ENCODE data around the gene TIAM1.

TIAM1 gene

GRCh38 chr21:31354122-31354521 lies 10.1 kb upstream of the TIAM1 start:
- DNase-seq (ENCODE audit: low read depth in 2 of 2) = no peak

DNA sequence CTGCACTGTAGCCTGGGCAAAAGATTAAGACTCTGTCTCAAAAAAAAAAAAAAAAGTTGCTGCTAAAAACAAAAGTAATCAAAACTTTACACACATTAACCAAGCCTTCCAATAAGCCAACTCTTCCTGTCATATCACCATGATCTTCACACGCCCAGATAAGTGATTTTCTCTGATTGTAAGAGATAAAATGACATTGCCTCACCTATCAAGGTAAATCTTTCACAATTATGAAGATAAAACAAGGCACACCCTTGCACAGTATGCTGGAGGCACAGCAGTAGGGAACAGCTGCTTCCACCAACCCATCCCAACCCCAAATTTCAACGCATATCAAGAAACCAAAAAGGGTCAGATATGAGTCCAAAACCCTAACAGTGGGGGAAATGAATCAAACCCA lies 8.8 kb upstream of the TIAM1 start:
- DNase-seq (ENCODE audit: low read depth in 2 of 2) = no peak

DNA sequence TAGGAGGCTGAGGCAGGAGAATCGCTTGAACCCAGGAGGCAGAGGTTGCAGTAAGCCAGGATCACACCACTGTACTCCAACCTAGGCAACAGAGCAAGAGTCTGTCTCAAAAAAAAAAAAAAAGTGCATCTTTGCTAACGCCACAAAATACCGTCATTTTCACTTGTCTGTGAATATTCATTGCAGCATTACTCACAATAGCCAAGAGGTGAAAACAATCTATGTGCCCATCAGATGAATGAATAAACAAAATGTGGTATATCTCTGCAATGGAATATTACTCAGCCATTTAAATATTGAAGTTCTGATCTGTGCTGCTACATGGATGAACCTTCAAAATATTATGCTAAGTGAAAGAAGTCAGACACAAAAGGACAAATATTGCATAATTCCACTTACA lies 7.9 kb upstream of the TIAM1 start:
- no peak for DNase-seq (ENCODE audit: low read depth in 2 of 2)

- no peak for DNase-seq (ENCODE audit: low read depth in 2 of 2)
Observed at GRCh38 chr21:31351438-31351837, 7.4 kb upstream of the TIAM1 start.

DNA sequence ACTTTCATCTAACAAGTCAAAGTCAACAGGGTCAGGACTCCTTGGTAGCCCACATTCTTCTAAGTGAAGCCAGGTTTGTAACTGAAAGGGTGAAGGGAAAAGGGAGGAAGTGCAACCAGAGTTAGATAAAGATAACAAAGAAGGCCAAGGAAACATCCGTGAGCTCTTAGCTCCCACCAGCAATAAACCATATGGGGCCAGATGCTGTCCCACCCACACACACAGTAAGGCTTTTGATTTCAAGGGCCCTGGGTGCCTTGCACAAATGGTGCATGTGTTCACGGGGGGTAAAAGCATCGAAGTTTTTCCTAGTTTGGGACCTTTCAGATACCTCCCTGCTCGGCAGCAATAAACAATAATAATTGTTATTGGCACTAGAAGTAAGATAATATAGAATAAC lies 5.1 kb upstream of the TIAM1 start:
- no peak for DNase-seq (ENCODE audit: low read depth in 2 of 2)

- no peak for DNase-seq (ENCODE audit: low read depth in 2 of 2)
Observed at GRCh38 chr21:31348188-31348587, 4.1 kb upstream of the TIAM1 start.

DNA sequence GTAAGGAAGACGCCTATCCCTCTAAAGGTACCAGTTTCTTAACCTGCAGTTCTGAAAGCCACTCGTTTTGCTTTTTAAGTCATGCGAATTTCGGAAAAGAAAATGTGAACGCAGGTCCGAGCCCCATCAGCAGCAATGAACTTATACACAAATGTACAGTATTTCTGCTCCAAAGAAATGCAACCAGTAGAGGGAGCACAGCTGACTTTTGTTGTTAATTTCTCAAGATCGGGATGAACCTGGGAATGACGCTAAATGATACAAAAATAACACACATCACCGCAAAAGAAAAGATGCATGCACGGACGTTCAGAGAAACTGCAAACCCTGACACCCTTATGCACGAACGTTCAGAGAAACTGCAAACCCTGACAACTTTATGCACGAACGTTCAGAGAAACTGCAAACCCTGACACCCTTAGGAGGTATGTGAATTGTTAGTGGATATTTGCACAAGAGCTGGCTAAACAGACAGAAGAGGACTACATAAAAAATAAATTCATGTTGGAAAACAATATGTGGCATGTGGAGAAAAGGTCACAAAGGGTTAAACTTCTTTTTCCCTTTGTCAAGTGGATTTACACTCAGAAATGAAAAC lies 3.5 kb upstream of the TIAM1 start:
- no peak for DNase-seq (ENCODE audit: low read depth in 2 of 2)

GRCh38 chr21:31346256-31346821 lies 2.3 kb upstream of the TIAM1 start:
- no peak for DNase-seq (ENCODE audit: low read depth in 2 of 2)

DNA sequence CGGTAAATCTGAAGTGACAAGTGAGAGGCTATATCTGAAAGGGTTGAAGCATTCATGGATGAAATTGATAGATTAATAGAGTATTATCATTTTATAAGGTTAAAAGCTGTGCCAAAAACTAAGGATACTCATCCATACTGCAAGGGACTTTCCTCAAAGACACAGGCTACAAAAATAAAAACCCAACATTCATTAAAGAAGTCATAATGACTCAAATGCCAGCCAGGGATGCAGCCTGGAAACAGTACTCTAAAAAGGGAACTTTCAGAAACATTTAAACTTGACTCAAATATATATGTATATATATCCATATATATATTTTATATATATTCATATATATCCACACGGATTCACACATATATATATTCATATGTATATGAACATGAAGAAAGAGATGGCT lies 1.1 kb upstream of the TIAM1 start:
- no peak for DNase-seq (ENCODE audit: low read depth in 2 of 2)

- DNase-seq (ENCODE audit: low read depth in 2 of 2) = no peak
Observed at GRCh38 chr21:31343030-31343510, 991 bp downstream of the TIAM1 start.

- DNase-seq (ENCODE audit: low read depth in 2 of 2) = no peak
Observed at GRCh38 chr21:31342348-31342747, 1.7 kb downstream of the TIAM1 start.

DNA sequence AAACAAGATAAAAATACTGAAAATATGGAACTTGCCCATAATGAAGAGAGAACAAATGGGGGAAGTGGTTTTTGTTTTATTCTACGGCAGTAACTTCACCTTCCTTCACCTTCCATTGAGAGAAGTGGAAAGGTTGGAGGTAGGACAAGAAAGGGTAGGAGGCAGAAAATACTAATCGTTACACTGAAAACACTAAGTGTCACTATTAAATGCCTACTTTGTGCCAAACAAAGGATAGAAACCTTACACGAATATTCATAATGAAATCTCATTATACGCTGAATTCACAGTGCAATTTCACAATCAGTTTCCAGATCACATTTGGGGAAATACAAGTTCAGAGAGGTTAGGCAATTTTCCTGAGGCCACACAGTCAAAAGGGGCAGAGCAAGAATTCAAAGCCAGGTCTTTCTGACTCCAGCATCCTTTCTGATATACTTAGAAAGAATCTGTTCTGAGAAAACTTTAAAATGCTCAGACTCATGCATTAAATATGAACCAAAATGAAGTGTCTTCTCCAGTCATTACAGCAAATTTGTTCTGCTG lies 3.0 kb downstream of the TIAM1 start:
- no peak for DNase-seq (ENCODE audit: low read depth in 2 of 2)

DNA sequence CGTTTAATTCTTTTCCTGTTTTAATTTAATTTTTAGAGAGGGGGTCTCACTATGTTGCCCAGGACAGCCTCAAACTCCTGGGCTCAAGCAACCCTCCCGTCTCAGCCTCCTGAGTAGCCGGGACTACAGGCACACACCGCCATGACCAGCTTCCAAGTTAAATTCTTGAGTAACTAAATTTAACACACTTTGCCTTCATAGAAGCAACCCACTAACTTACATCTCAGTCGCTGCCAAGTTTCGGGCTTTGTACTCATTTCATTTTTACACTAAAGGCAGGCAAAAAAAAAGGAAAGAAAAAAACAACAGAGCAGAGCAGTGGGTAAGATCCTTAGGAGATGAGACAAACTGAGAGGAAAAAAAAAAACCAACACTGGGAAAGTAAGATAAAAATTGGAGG lies 3.5 kb downstream of the TIAM1 start:
- DNase-seq (ENCODE audit: low read depth in 2 of 2) = no peak

DNA sequence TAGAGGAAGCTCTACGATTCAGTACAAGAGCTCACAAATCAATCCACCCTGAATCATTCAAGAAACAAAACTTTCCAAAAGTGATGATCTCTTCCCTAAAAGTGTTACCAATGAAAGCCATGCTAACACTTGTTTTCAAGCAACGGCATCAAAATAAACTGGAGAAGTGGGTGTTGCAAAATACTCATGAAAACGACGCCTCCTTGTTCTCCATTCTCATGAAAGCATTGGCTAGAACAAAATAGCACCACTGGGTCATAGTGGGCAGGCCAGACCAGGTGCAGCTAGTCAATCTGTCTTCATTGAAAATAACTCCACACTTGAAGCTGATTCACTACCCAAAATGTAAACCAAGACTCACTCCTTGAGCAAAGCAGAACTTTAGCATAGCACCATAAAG lies 4.3 kb downstream of the TIAM1 start:
- no peak for DNase-seq (ENCODE audit: low read depth in 2 of 2)

DNA sequence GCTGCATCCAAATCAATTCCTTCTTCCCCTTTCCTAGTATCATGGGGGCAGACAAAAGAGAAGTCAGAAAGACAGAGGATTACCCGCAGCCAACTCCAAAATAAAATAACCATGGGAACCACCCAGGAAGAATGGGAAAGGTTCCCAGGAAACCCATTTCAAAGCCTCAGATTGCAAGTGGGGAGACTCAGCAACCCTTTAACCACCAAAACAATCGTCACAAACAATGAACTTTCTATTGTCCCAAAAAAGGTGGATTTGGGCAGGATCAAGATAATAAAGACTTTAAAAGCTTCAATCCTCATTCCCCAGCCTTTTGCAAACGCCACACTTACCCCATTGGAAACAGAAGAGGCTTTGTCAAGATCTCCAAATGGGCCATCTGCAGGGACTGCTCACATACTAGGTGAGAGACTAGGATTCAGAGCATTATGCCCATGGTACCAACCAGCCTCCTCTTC lies 5.1 kb downstream of the TIAM1 start:
- no peak for DNase-seq (ENCODE audit: low read depth in 2 of 2)

GRCh38 chr21:31337996-31338907 lies 5.8 kb downstream of the TIAM1 start:
- no peak for DNase-seq (ENCODE audit: low read depth in 2 of 2)

- DNase-seq (ENCODE audit: low read depth in 2 of 2) = no peak
Observed at GRCh38 chr21:31337086-31337485, 7.0 kb downstream of the TIAM1 start.

GRCh38 chr21:31336739-31337040 lies 7.4 kb downstream of the TIAM1 start:
- no peak for DNase-seq (ENCODE audit: low read depth in 2 of 2)

DNA sequence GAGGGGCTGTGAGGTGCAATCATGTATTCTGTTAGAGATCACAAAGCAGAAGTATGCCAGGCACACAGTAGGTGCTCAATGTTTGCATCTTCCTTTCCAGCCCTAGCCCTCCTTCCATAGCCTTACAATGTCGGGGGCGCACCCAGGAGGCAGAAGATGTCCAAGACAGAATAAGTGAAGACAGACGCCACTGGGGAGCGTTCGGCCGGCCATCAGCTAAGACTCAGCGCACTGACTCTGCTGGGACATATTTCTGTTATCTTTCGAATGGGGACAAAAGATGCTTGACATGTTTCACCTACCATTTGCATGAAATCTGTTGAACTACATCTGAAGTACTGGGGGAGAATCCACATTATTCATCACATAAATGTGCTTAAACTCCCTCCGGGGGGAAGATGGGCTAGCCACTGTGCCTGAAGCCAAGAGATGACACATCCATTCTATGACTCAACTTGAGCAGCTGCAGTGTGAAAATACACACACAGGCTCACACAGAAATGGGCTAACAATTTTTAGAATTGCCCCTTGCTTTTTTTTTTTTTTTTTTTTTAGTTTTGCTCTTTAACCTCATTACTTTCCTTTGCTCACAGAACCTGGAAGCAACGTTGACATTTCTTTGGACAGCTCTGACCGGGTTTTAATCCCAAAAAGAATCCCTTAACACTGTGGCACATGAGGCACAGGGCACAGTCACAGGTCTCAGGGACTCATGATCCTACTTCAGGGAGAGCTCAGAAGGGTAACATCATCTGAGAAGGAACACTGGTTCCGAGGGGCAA lies 7.9 kb downstream of the TIAM1 start:
- no peak for DNase-seq (ENCODE audit: low read depth in 2 of 2)

GRCh38 chr21:31334648-31335121 lies 9.4 kb downstream of the TIAM1 start:
- no peak for DNase-seq (ENCODE audit: low read depth in 2 of 2)

- DNase-seq (ENCODE audit: low read depth in 2 of 2) = no peak
Observed at GRCh38 chr21:31332525-31332924, 11.5 kb downstream of the TIAM1 start.

DNA sequence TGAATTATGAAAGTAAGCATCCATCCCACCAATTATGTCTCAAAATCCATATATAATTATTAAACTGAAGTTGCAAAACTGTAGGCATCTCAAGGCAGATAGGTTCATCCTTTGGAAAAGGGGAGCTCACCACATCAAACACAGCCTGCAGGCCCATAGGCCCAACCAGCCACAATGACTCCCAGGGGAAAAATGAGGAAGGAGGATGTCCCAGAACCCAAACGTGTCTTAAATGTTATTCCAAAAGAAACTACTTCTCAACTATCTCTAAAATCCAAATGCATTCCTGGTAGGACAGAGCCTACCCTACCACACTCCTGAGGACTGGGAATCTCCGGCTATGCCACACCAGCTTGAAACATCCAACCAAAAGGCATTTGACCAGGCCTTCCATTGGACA lies 12.8 kb downstream of the TIAM1 start:
- DNase-seq (ENCODE audit: low read depth in 2 of 2) = no peak
